KG1 (cell line): ENCODE results near the gene TUBAL3.
"Not testable (repeated sequence)": the region's sequence is repeated elsewhere in the genome, so short reads cannot be mapped to it uniquely, and the experiment has no call there.

Source experiments
- DNase-seq: peaks from one replicate; lab custom pipeline; 2025; lab: John Stamatoyannopoulos, UW

TUBAL3 gene

DNA sequence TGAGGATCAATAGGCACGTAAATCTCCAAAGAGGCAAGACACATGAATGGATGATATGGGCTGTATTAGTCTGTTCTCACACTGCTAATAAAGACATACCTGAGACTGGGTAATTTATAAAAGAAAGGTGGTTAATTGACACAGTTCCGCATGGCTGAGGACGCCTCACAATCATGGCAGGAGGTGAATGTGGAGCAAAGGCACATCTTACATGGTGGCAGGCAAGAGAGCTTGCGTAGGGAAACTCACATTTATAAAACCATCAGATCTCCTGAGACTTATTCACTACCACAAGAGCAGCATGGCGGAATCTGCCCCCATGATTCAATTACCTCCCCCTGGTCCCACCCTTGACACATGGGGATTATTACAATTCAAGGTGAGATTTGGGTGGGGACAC, 25.4 kb downstream of the TUBAL3 start:
- DNase-seq: not testable (repeated sequence)

DNA sequence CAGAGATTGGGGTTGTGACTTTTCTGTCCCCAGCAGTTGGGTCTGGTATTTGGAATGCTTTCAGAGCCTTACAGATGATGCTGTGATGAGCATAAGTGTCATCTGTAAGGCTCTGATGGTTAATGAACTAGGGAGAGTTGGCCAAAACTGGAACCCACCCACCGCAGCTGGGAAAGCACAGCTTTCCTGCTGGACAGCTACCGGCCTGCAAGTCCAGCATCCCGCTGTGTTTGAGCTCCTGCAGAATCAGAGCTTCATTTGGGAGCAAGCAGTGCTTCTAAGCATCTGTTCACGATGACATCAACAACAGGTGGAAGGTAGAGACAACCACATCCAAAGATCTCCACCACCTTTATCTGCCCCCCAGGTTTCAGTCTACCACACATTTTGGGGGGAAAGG, 28.2 kb downstream of the TUBAL3 start:
- DNase-seq: no peak

DNA sequence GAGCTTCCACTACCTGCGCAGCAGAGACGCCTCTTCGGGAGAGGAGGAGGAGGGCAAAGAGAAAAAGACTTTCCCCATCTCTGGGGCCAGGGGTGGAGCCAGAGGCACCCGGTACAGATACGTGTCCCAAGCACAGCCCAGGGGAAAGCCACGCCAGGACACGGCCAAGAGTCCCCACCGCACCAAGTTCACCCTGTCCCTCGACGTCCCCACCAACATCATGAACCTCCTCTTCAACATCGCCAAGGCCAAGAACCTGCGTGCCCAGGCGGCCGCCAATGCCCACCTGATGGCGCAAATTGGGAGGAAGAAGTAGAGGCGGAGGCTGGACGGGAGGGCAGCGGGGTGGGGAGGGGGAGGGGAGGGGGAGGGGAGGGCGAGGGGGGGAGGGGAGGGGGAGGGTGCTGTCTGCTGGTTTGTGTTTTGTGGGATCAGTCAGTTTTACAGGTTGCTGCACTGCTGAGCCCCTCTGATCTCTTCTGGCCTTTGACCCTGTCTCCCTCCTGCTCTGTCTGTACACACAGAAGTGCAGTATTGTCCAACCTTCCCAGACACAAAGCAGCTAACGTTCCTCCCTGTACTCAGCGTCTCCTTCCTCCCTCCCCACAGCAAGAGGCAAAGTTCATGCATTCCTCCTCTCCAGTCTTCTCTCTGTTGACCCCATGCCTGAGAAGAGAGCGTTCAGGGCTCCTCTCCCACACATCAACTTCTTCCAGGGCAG, 30.6 kb downstream of the TUBAL3 start:
- DNase-seq: no peak

DNA sequence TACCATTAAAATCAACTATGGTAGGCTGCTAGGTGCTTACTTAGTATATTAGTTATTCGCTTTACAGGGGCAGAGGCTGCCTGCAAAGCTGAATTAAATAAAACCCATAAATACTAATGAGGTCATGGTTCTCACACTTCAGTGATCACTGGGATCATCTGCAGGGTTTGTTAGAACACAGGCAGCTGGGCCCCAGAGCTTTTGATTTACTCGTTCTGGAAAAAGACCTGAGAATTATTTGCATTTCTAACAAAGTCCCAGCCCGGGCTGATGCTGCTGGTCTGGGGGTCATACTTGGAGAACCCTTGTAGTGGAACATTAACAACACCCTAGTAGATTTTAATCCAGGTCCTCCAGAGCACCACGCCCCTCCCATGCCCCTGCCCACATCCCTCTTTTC, 31.3 kb downstream of the TUBAL3 start:
- DNase-seq: no peak

DNA sequence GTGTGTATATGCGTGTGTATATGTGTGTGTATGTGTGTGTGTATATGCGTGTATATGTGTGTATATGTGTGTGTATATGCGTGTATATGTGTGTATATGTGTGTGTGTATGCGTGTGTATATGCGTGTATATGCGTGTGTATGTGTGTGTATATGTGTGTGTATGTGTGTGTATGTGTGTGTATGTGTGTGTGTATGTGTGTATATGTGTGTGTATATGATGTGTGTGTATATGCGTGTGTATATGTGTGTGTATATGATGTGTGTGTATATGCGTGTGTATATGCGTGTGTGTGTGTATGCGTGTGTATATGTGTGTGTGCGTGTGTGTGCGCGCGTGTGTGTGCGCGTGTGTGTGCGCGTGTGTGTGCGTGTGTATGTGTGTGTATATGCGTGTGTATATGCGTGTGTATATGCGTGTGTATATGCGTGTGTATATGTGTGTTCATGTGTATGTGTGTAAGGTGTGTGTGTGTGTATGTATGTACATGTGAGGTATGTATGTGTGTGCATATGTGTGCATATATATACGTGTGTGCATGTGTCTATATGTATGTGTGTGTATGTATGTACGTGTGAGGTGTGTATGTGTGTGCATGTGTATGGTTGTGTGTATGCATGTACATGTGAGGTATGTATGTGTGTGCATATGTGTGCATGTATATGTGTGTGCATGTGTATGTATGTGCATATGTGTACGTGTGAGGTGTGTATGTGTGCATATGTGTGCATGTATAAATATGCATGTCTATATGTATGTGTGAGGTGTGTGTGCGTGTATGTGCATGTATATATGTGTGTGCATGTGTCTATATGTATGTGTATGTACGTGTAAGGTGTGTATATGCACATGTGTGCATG, 33.9 kb downstream of the TUBAL3 start:
- DNase-seq: no peak

DNA sequence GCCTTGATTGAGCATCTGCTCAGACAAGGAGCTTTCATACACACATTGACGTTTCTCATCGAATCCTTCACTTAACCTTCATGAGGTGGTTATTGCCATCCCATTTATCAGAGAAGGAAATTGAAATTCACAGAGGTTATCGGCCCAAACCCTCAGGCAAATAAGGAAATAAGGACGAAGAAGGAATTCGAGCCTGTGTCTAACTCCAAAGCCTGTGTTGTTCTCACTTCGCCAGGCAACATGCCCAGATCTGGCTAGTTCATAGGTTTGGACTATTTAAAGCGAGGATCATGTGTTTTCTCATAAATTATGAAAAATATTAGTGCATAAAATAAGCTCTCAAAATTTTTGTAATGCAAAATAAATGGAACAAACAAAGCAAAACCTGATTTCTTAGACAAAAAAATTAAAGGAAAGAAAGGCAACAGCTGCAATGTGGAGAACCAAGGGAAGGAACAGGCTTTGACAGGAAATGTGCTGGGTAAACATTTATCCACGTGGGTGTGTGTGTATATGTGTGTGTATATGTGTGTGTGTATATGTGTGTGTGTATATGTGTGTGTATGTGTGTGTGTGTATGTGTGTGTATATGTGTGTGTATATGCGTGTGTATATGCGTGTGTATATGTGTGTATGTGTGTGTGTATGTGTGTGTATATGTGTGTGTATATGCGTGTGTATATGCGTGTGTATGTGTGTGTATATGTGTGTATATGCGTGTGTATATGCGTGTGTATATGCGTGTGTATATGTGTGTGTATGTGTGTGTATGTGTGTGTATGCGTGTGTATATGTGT, 35.1 kb downstream of the TUBAL3 start:
- DNase-seq: no peak

DNA sequence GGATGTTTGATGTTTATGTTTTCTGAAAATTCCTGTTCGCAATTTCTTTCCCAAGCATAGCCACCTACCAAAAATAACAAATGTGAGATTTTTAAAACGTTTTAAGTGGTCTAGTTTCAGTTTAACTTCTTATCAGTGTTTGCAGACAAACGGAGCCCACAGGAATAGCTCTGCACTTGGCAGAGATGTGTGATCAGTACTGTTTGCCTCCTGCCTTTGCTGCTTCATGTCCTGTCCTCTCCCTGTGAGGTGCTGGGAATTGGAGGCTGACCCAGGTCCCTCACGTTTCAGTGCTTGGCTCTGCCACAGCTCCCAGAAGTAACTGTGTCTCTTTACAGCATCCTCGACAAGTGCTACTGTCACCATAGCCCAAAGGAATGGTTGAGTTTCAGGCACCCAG, 38.7 kb downstream of the TUBAL3 start:
- DNase-seq: no peak

DNA sequence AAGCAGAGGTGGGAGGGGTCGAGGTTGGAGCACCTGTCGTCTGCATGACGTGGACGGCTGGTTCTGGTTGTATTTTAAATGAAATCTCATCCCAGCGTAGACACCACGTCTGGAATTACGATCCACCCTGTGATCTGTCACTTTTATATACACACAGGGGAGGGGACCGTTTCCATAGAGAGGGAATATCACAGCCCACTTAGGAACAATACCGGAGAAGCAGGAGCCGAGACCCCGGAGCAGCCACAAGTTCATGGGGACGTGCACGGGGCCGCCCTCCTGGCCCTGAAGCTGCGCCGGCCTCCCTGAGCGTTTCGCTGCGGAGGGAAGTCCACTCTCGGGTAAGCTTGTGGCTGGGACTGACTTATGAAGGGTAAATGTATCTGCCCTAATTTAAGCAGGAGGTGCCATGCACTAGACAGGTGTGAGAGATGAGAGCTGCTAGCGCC, 39.7 kb downstream of the TUBAL3 start, which contains the start of gene UCN3:
Gene UCN3 (plus strand): TSS at position 77 of the 449 bp plus-strand sequence. CDS start 8,755 bp downstream, outside the sequence.
- no peak for DNase-seq

DNA sequence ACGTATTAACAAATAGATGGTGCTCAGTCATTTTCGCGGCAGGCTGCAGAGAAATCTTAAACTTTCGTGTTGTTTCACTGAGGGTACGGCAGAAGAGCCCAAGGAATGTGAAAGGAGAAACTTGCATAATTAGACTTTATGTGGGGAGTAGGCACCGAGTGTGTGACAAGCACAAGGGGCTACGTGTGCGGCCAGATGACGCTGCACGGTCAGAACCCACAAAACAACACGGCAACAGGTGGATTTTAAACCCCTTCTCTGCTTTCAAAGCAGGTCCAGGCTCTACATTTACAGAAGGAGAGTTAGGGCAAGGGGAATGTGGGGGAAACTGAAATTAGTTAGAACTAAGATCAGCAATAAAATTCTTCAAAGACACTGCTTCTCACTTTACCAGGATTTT, 40.3 kb downstream of the TUBAL3 start:
- no peak for DNase-seq

DNA sequence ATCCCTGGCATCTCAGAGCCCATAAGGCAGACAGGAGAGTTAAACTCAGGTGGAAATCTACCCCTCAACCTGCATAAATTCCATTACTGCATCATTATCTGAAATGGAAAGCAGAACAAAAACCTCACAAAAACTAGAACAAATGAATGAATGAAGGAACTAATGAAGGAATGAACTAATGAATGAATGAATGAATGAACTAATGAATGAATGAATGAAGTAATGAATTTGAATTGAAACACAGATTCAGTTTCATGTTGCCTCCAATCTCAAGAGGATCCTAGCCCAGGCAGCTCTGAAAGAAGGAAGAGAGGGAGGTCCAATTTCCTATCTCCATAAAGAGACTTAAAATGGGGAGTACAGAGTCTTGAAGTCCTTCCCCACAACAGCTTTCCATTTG, 41.8 kb downstream of the TUBAL3 start:
- no peak for DNase-seq

DNA sequence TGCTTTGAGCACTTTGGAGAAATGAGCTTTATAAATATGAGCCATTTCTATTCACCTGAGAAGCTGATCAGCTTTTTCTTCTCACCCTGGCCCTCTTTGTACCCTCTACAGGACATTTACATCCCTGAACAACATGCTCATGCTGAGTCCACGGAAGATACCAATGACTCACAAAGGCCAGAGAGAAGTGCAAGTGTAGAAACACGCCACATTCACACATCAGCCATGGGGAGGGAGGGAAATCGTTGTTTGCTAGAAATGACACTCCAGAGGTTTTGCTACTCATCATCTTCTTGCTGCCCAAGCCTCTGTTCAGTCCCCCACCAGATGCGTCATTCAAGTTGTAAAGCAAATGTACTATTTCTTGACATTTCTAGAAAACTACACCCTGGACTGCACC, 42.7 kb downstream of the TUBAL3 start:
- DNase-seq: no peak

DNA sequence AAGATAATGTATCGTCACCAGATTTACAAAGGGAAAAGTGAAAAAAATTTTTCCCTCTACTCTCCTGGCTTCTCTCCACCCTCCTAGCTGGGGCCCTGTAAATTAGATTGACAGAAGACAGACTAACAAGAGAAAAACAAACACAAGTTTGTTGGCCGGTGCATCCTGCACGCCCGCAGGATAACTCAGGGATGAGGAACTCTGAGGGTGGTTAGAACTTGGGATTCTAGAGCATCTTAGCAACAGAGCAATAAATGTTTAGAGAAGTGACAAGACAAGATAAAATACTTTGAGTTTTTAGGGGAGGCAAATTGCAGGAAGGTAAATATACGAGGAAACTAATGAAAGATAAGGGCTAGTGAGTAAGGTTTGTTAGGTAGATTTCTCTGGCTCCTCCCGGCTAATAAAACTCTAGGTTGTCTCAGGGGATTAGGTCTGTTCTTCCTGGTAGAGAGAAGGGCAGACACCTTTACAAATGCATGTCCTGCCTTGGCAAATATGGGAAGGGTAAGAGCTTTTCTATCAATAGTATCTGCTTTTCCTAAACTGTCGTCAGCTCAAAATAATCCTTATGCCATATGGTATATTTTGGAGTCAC, 44.2 kb downstream of the TUBAL3 start:
- DNase-seq: no peak

DNA sequence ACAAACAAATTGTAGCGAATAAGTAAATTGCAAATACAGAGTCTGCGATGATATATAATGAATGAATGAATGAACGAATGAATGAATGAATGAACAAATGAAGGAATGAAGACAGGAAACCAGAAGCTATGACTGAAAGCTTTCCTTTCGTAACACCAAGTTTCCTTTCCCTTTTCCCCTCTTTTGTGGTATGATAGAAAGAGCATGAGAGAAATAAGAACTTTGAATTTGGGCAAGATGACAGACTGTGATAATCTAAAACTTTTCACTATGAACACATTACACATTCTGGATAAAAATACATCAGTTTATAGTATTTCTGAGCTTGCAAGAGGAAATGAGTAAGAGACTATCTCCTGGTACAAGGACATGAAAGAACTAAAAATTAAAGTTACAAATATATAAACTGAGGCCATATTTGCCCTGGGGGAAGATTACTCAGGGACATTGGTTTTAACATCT, 48.3 kb downstream of the TUBAL3 start:
- DNase-seq: no peak

DNA sequence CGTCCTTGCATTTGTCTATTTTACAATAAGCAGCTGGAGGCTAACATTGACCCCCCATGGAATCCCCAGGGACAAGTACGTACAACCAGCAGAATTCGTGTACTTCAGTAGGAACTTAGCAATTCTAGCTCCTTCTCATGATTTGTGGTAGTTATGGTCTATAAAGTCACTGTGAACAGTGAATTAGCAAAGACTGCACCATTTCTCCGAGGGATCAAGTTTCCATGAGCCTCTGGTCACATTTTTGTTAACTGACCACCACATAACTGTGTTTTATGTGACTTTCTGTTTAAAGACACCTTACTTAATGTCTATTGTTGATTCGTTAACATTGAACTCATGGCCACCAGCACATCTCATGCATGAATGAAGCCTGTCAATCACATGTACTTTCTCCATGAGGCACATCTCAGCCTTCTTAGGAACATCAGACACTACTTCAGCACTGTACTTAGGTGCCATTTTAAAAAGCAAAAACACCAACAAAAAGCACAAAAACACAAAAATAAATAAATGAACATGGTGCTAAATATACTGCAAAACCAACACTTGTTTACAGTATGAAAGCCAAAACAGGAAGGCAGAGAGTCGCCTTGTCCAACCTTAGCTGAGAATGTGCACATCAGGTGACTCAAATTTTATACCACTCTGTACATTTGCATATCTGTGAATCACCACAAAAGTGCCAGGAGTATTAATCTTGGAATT, 48.9 kb downstream of the TUBAL3 start:
- no peak for DNase-seq

DNA sequence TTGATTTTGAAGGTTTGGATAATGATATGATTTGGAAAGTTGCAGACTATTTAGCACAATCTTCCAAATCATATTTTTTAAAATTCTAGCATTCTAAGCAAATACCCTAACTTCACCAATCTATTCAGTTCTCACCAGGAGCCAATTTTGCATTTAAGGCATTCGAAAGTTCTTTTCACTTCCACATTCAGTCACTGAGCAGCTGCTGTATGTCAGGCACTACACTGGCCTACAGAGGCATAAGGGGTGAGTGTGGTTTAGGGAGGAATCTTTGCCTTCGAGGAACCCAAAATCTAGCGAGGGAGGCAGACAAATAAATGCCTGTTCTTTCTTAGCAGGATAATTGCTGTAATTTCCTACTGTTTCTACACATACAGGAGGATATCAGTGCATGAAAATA, 50.6 kb downstream of the TUBAL3 start:
- DNase-seq: no peak

DNA sequence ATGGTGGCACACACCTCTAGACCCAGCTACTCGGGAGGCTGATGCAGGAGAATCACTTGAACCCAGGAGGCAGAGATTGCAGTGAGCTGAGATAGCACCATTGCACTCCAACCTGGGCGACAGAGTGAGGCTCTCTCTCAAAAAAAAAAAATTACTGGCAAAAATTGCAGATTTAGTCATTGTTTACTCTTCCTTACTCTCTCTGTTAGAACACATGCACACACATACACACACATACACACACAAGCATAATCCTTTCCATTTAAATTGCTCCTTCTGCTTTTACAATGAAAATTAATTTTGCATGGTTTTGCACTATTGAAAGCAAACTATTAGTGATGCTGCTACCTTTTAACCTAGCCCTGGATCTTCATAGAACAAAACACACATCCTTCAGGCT, 55.3 kb downstream of the TUBAL3 start:
- DNase-seq: no peak

DNA sequence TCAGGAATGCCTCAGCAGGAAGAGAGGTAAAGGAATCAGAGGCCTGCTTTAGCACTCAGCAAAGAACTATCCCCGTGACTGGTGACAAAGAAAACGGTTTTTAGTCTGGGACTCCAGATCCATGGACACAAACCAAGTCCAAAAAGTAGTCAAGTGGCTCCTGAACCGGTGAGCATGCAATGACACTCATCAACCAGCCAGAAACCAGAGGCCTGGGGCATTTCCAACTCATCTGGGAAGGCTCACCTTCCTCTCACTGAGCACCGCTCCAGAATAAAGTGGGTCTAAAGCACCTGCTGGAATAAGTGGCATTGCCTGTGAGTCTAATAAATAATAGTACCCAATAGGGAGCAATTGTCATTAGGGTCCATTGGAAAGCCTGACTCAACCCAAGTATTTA, 57.7 kb downstream of the TUBAL3 start:
- DNase-seq: no peak

DNA sequence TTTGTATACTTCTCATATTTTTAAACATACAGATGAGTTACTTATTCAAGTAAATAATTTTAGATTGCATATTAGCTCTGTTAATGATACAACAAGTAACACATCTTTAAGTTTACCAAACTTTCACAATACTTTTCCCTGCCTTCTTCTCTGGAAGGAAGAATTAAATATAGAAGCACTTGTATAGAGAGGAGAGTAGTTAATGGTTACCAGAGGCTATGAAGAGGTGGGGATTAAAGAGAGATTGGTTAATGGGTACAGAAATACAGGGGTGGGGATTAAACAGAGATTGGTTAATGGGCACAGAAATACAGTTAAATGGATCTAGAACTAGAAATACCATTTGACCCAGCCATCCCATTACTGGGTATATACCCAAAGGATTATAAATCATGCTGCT, 59.9 kb downstream of the TUBAL3 start:
- DNase-seq: no peak

DNA sequence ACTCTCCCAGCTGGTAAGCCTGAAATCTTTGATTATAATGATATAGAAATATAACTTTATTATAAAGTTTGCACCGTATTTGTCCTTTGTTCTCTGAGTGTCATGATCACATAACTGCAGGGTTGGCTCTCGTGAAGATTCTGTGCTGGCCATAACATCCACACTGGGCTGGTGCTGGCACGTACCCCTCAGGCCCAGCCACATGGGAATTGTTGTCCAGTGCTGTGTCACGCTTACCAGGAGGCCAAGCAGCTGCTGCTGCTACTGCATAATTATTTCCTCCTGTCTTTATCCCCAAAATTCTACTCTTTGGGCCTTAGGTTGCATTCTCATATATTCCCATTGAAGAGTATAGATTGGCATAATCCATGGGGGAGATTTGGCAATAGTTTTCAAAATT, 60.6 kb downstream of the TUBAL3 start:
- no peak for DNase-seq

DNA sequence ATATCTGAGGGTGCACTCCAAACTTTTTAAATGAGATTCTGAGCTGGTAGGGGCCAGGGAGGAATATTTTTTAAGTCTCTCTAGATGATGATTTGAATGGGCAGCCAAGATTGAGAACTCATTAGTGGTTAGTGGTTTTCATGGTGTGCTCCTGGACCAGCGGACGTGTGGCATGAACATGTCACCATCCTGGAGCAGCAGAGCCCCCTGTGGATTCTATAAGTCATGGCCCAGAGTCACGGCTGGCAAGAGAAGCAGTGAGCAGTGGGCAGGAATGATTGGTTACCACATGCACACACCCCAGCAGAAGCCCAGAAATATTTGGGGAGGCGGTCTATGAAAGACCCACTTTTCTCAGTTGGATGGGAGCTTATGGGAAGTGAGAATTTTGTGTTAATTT, 61.1 kb downstream of the TUBAL3 start:
- DNase-seq: no peak
